Activated CD4-positive, alpha-beta T cell treated with anti-CD3 and anti-CD28 coated beads, Interleukin-2, amount 50 U/mL, for 24 hours (primary cell): Measurements from ENCODE around the gene LRP6.
A peak's percentile ranks its signal among the peaks of the same experiment; 100 is the strongest.
"Not testable (repeated sequence)": the region's sequence is repeated elsewhere in the genome, so short reads cannot be mapped to it uniquely, and the experiment has no call there.

Experiments
- DNase-seq, 2 donors: peaks; one replicate each; pipeline ENCODE4 v3.0.0-alpha.2; 2020; ENCODE audit warnings: low read depth in 1 of 2, low spot score in 1 of 2

The LRP6 gene

DNA sequence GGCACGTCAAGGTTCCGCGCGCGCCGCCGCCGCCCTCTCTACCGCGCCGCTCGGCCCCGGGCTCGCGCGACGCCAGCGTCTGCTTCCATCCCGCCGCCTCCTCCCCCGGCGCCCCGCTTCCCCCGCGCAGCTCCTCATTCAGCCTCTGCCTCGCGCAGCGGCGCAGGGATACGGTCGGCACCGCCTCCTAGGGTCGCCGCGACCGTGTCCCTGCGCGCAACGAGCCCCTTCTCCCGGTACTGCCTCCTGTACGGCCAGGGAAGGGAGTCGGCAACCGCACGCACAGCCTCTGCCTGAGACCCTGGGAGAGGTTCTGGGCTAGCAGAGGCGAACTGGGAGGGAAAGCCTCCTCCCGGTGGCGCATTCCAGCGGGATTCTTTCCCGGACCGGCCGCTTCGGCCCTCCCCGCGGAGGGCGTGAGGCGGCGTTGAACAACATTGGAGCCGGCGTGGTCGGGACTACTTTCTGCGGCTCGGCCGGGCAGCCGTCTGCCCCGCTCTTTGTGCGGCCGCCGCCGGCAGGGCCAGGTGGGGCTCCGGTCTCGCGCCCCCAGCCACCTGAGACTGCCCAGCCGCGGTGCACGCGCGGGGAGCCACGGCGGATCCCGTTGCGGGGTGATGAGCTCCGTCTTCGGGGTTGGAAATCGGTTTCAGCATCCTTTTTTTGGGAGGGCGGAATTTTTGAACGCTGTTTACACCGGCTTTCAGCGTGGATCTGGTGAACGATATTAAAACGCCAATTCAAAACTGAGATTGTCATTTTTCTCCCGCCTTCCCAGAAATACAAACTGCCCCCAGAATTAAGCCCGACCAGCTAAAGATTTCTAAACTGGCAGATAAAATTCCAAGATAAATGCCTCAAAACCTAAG is at the start of gene LRP6:
Gene LRP6 (minus strand): TSS at position 172 of the 869 bp plus-strand sequence. CDS start 309 bp downstream, outside the sequence.
- peak; percentile 65 to 73 for DNase-seq

DNA sequence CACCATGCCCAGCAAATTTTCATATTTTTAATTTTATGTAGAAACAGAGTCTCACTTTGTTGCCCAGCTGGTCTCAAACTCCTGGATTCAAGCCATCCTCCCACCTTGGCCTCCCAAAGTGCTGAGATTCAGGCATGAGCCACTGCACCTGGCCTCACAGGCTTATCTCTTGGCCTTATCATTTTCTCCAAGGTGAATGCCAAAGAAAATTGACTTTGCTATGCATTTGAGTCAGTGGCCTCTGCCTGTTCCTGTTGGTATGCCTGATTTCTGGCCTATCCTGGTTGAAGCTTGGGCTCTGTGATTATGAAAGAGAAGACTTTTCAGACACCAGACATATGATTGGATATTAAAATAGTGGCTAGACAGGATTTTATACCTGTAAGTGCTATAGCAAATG is 49.0 kb upstream of the LRP6 start:
- no peak for DNase-seq

DNA sequence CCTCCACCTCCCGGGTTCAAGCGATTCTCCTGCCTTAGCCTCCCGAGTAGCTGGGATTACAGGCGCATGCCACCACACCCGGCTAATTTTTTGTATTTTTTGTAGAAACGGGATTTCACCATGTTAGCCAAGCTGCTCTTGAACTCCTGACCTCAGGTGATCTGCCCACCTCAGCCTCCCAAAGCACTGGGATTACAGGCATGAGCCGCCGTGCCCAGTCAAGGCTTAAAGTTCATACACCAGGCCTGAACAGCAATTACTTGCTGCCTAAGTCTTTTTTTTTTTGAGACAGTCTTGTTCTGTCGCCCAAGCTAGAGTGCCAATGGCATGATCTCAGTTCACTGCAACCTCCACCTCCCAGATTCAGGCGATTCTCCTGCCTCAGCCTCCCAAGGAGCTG is 43.9 kb upstream of the LRP6 start:
- not testable (repeated sequence) for DNase-seq

DNA sequence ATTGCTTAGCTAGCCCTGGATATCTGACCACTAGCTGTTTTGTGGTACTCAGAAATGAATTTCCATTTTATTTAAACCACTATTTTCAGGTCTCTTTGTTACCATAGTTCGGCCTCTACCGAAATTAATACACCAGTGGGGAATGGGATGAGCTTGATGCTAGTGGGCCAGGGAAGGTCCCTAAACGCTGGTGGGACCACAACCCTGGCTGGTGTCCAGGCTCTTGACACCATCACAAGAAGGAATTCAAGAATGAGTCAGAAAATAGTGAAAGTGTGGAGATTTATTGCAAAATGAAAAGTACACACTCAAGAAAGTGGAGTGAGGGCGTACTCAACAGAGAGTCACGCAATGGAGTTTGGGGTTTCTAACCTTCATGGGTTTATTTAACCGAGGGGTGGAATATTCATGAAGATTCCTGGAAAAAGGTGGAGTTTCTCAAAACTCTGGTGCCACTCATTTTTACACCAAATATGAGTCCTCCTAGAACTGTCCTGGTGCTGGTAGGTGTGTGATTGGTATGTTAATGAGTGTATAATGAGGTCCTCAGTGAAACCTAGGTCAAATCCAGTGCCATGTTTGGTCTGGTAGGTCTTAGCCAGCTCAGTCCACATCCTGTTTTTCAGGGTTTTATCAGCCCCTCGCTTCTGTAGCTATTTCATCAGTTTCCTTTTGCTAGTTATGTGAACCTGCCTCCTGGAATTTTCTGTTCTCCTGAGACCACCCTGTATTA is 38.9 kb upstream of the LRP6 start:
- DNase-seq = no peak

- no peak for DNase-seq
These were observed 36.1 kb upstream of the LRP6 start for GRCh38 chr12:12302976-12303375.

DNA sequence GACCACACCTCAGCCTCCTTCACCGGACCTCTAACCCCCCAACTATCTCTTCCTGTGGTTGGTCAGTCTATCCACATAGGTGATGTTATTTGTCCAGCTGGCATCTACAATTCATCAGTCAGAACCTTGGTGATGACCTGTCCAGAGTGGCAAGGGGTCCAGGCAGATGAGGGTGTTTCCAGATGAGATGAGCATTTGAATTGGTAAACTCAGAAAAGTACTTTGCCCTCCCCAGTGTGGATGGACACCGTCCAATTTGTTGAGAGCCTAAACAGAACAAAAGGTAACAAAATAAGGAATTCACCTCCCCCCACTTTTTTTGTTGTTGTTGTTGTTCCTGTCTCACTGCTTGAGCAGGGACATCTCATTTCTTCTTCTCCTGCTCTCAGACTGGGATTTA is 34.3 kb upstream of the LRP6 start:
- no peak for DNase-seq

GRCh38 chr12:12297201-12297830 is 30.5 kb upstream of the LRP6 start:
- DNase-seq = no peak

- DNase-seq = no peak
These were observed 27.6 kb upstream of the LRP6 start for GRCh38 chr12:12294215-12295005.

- DNase-seq = no peak
These were observed 23.4 kb upstream of the LRP6 start for GRCh38 chr12:12290206-12290605.

DNA sequence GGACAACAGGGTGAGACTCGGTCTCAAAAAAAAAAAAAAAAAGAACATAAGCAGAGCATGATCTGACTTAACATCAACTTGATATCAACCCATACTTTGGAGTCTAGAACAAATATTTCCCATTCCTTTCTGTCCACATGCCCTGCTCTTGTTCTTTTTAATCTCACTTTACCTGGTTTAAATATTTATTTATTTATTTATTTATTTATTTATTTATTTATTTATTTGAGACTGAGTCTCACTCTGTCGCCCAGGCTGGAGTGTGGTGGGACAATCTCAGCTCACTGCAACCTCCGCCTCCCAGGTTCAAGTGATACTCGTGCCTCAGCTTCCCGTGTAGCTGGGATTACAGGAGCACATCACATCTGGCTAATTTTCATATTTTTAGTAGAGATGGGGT is 19.6 kb upstream of the LRP6 start:
- DNase-seq = no peak

- DNase-seq = no peak
These were observed 16.0 kb upstream of the LRP6 start for GRCh38 chr12:12282761-12283425.

DNA sequence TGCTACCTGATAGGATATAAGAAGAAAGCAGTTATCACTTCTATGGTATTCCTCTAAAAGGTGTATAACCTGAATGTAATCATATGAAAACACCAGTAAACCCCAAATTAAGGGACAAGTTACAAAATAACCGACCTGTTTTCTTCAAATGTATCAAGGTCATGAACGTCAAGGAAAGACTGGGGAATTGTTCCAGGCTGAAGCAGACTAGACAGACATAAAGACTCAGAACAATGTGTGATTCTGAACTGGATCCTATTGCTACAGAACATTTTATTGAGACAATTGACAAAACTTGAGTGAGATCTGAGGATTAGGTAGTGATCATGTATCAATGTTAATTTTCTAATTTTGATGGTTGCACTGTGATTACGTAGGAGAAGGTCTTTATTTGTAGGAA is 15.4 kb upstream of the LRP6 start:
- DNase-seq = no peak

DNA sequence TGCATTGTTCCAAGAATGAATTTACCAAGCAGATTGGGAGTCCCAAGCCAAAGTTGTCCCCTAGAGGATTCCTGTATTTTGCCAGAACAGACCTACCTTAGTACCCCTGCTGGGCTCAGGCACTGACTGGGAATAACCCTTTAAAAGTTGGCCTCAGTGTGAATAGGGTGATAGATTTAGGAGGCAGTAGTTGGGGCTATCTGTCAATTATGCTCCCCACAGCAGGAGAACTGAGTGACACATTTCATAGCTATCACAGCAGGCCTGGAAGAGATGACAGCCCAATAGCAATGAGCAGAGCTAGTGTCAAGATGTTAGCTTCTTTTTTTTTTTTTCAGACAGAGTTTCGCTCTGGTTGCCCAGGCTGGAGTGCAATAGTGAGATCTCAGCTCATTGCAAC is 14.3 kb upstream of the LRP6 start:
- DNase-seq = no peak

DNA sequence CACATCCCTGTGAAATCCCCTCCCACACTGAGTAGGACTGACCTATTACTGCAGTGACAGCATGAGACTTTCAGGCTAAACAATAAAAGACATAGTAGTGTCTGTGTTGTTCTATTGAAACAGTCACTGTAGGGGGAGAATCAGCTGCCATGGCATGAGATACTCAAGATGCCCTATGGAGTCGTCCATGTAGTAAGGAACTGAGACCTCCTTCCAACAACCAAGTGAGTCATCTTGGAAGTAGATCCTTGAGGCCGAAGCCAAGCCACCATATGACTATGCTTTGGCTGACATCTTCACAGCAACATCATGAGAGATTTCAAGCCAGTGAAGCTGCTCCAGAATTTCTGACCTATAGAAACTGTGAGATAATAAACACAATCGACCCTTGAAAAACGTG is 12.1 kb upstream of the LRP6 start:
- DNase-seq = no peak

GRCh38 chr12:12275874-12276273 is 9.0 kb upstream of the LRP6 start:
- no peak for DNase-seq

DNA sequence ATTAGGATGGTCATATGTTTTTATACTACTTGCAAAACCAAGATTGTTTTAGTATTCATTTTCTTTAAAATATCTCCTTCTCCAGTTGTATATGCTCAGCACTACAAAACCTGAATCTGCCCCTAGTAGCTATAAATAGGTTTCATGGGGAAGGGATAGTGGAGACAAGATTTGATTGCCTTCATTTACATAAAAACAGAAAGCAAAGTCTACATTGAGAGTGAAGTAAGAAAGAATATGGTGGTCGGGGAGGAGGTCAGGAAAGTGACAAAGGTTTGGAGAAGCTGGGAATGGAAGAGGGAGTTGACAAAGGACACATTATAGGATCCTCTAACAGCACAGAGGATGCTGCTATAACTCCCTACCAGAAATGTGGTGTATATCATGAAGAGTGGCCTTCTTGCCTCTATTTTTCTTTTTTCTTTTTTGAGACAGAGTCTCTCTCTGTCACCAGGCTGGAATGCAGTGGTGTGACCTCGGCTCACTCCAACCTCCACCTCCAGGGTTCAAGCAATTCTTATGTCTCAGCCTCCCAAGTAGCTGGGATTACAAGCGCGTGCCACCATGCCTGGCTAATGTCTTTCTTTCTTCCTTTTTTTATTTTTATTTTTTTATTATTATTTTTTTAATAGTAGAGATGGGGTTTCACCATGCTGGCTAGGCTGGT is 6.6 kb upstream of the LRP6 start:
- DNase-seq = no peak

GRCh38 chr12:12272869-12273268 is 6.0 kb upstream of the LRP6 start:
- DNase-seq = no peak

- no peak for DNase-seq
These were observed 3.4 kb upstream of the LRP6 start for GRCh38 chr12:12270226-12270625.

- no peak for DNase-seq
These were observed 927 bp upstream of the LRP6 start for GRCh38 chr12:12267742-12268200.

DNA sequence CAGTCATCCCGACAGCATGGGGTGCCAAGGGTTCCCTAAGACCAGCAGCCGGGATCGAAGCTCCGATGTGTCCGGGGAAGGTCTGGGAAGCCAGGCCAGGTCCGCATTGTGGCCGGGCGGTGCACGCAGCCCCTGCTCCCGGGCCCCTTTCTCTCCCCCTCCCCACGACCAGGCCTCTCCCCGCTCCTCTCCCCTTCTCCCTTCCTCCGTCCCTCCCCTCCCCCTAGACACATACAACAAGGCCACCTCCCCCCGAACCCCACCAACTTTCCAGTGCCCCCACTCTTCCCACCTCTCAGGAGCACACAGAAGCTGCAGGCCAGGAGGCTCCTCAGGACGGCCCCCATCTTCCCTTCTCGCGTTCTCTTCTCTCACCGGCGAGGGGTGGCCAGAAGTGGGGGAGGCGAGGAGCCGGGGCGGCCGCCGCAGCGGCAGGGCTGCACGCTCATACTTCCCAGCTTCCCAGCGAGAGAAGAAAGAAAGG is 413 bp downstream of the LRP6 start:
- DNase-seq = no peak
